ENCODE measurements around the gene CYBA. TPM values are rescaled to one million over a fixed set of nuclear protein-coding genes. Genes with fewer than 3 reads are reported as not detected.

The CYBA gene
- total RNA-seq, 4 donors from 2014 or later: 67.1 to 205 (median 98.7) TPM

DNA sequence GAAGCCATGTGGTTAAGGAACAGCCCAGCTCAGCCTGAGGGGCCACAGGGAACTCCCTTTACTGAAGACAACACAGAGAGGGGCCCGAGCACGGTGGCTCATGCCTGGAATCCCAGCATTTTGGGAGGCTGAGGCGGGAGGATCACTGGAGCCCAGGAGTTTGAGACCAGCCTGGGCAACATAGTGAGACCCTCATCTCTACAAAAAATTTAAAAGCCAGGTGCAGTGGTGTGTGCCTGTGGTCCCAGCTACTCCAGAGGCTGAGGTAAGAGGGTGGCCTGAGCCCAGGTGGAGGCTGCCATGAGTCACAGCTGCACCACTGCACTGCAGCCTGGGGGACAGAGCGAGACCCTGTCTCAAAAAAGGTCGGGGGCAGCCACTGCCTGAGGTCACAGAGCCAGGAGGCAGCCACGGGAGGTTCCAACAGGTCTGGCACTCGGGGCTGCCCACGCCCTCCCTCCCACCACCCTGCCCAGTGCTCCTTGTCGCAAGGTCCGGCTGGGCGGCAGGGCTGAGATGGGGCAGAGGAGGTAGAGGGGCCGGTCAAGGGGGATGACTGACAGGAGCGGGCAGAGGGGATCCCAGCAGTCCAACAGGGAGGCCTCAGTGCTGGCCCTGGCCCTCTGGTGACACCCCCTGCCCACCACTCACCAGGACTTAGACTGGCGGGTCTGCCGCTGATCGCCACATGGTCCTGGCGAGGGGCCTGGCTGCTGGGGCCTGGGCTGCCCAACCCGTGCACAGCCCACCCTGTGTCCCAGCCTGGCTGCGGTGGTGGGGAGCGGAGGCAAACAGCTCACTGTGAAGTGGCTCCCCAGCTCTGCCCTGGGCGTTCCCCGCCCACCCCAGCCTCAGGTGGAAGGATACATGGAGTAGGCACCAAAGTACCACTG lies 3.4 kb downstream of the CYBA start:
- no peak overlapping the region for H3K27ac ChIP-seq
- no peak for TF ChIP-seq CTCF (IDR thresholded peaks at IDR 0.05)
- no peak for TF ChIP-seq POLR2A (IDR thresholded peaks at IDR 0.05)
- no peak overlapping the region for H3K4me3 ChIP-seq
- H3K27me3 ChIP-seq: no peaks in the 10 kb centered on the region
- 95 to 100% methylated on average over 3 to 6 of the region's 22 CpGs for WGBS, 2 donors
- peaks cover 0 to 29% (median 0%) of the 10 kb centered on the region in 3 donors for H3K36me3 ChIP-seq
- DNase-seq: no peak
- intact Hi-C loops (cut with DNase I): no loop called here
- no peaks in the 10 kb centered on the region for H3K9me3 ChIP-seq
- H3K4me1 ChIP-seq: peaks cover 7 to 32% (median 21%) of the 10 kb centered on the region in 3 donors

DNA sequence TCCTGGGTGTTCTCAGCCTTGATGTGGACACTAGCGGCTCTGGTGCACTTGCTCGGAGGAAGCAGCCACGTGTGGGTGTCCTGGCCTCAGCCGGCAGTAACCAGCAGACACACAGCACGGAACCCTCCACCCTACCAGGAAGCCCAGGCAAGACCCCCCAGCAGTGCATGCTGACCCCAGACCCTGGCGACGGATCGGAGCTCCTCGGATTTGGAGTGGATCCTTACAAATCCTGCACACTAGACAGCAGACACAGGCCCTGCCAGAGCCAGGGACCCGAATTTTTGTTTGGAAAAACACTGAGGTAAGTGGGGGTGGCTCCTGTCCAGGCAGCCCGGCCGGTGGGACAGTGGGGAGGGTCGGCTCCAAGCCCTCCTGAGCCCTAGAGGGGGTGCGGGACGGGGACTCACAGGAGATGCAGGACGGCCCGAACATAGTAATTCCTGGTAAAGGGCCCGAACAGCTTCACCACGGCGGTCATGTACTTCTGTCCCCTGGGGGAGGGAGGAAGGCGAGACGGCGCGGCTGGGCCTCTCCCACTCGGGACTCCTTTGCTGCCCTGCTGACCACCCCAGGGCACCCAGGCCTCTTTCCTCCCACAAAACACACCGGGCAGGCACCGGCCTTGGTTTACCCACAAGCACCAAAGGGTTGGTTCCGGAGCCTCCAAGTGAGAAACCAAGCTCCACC lies 4.4 kb downstream of the CYBA start:
- Histone ChIP-seq H3K27me3 (no peaks in the 10 kb centered on the region), H3K4me1 (peaks cover 5 to 25% (median 18%) of the 10 kb centered on the region in 3 donors), H3K4me3 (no peak overlapping the region), H3K36me3 (peaks cover 0 to 21% (median 0%) of the 10 kb centered on the region in 3 donors), H3K9me3 (no peaks in the 10 kb centered on the region), H3K27ac (no peak overlapping the region)
- intact Hi-C loops (cut with DNase I): no loop called here
- TF ChIP-seq CTCF (IDR thresholded peaks at IDR 0.05) (no peak), POLR2A (IDR thresholded peaks at IDR 0.05) (no peak)
- WGBS, 2 donors: 83 to 88% methylated on average over 12 to 16 of the region's 28 CpGs
- no peak for DNase-seq

- H3K4me3 ChIP-seq: no peak overlapping the region
- no peak for TF ChIP-seq POLR2A (IDR thresholded peaks at IDR 0.05)
- no peak for TF ChIP-seq CTCF (IDR thresholded peaks at IDR 0.05)
- H3K27ac ChIP-seq: no peak overlapping the region
- intact Hi-C loops (cut with DNase I): no loop called here
- H3K4me1 ChIP-seq: peaks cover 0 to 19% (median 14%) of the 10 kb centered on the region in 3 donors
- no peaks in the 10 kb centered on the region for H3K9me3 ChIP-seq
- H3K27me3 ChIP-seq: peaks cover 0 to 5% (median 0%) of the 10 kb centered on the region in 4 donors
- no peak for DNase-seq
- peaks cover 0 to 21% (median 0%) of the 10 kb centered on the region in 3 donors for H3K36me3 ChIP-seq
- WGBS, 2 donors: 98 to 100% methylated on average over 1 to 9 of the region's 23 CpGs
Measured at GRCh38 chr16:88645941-88646340, 4.9 kb downstream of the CYBA start.

DNA sequence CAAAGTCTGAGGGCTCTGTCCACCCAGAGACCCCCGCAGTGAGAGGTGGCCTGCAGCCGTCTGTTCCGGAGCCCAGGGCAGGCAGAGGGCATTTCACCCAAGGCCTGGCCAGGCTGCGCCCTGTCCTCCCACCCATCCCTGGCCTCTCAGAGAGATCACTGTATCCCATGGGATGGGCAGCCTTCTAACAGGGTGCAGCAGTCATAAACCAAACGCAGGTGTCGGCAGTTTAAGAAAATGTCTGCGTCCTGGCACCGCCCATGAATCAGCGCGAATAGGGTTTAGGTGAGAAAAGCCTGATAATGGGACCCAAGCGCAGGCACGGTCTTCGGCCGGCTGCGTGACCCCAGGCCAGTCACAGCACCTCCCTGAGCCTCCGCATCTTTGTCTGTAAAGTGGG lies 5.4 kb downstream of the CYBA start:
- H3K4me3 ChIP-seq: no peak overlapping the region
- H3K9me3 ChIP-seq: no peaks in the 10 kb centered on the region
- H3K27me3 ChIP-seq: peaks cover 0 to 9% (median 2%) of the 10 kb centered on the region in 4 donors
- no peak overlapping the region for H3K27ac ChIP-seq
- no peak for DNase-seq
- TF ChIP-seq POLR2A (IDR thresholded peaks at IDR 0.05) (no peak), CTCF (IDR thresholded peaks at IDR 0.05) (no peak)
- H3K4me1 ChIP-seq: peaks cover 0 to 14% (median 13%) of the 10 kb centered on the region in 3 donors
- 92 to 98% methylated on average over 10 to 12 of the region's 16 CpGs for WGBS, 2 donors
- intact Hi-C loops (cut with DNase I): no loop called here
- peaks cover 0 to 21% (median 0%) of the 10 kb centered on the region in 3 donors for H3K36me3 ChIP-seq

GRCh38 chr16:88643644-88643932 lies 7.3 kb downstream of the CYBA start:
- Histone ChIP-seq H3K4me1 (peaks cover 0 to 12% (median 9%) of the 10 kb centered on the region in 3 donors), H3K4me3 (no peak overlapping the region), H3K27me3 (peaks cover 8 to 28% (median 12%) of the 10 kb centered on the region in 4 donors), H3K9me3 (no peaks in the 10 kb centered on the region), H3K36me3 (peaks cover 0 to 21% (median 0%) of the 10 kb centered on the region in 3 donors), H3K27ac (no peak overlapping the region)
- intact Hi-C loops (cut with DNase I): no loop called here
- DNase-seq: no peak
- no peak for TF ChIP-seq CTCF (IDR thresholded peaks at IDR 0.05)
- 78% methylated on average over 4 of the region's 9 CpGs; no CpG with 5 or more reads in 1 of the 2 donors for WGBS, 2 donors
